ENCODE measurements around the gene TUBD1. TPM values are rescaled to one million over a fixed set of nuclear protein-coding genes. Genes with fewer than 3 reads are reported as not detected.
"Not testable (repeated sequence)": the region's sequence is repeated elsewhere in the genome, so short reads cannot be mapped to it uniquely, and the experiment has no call there.

The TUBD1 gene
- total and polyA plus RNA-seq, 12 donors = 4.0 to 10.4 (median 6.6) TPM

DNA sequence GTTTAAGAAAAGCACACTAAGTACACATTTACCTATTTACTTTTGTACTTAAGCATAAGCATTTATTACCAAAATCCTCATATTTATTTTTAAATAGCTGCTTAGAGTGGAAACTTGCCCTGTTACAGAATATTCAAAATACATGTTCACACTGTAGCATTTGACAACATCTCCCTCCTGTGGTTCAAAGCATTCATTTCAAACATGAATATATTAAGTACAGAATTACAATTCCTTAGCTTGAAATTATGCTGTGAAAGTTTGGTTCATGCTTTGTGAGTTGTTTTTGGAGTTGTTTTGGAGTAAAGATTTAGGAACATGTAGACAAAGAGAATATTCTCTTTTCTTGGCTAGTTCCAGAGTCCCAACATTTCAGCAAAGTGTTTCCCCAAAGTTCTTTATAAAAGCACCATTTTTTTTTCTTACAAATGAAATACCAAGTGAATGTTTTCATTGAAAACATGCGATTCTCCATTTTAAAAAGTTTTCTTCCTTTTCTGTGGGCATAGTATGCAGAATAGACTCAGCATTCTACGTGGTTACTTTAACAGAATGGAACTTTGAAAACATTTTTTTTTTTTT lies 33.2 kb downstream of the TUBD1 start:
- ATAC-seq = no peak
- intact Hi-C loops (cut with DNase I) = loop anchor here in 2 of 10 donors (2.0 to 10.0 kb wide), 2 partner anchors 105 to 107 kb away; no protein-coding TSS in a partner anchor
- 85 to 93% methylated on average over 2 of the region's 2 CpGs for WGBS, 2 donors

DNA sequence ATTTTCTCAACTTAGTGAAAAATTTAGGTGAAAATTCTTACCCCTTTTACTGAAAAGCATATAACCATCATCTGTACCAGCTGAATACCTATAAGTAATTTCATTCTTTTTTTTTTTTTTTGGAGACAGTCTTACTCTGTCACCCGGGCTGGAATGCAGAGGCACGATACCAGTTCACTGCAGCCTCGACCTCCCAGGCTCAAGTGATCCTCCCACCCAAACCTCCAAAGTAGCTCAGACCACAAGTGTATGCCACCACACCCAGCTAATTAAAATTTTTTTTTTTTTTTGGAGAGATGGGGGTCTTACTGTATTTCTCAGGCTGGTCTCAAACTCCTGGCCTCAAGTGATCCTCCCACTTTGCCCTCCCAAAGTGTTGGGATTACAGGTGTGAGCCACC lies 33.8 kb downstream of the TUBD1 start:
- H3K27me3 ChIP-seq = no peaks in the 10 kb centered on the region
- H3K4me3 ChIP-seq = no peak overlapping the region
- DNase-seq = no peak
- no peak overlapping the region for H3K27ac ChIP-seq
- peaks cover 0 to 59% (median 12%) of the 10 kb centered on the region in 9 donors for H3K36me3 ChIP-seq
- H3K4me1 ChIP-seq = peaks cover 0 to 22% (median 0%) of the 10 kb centered on the region in 9 donors
- TF ChIP-seq, protein P1, sequence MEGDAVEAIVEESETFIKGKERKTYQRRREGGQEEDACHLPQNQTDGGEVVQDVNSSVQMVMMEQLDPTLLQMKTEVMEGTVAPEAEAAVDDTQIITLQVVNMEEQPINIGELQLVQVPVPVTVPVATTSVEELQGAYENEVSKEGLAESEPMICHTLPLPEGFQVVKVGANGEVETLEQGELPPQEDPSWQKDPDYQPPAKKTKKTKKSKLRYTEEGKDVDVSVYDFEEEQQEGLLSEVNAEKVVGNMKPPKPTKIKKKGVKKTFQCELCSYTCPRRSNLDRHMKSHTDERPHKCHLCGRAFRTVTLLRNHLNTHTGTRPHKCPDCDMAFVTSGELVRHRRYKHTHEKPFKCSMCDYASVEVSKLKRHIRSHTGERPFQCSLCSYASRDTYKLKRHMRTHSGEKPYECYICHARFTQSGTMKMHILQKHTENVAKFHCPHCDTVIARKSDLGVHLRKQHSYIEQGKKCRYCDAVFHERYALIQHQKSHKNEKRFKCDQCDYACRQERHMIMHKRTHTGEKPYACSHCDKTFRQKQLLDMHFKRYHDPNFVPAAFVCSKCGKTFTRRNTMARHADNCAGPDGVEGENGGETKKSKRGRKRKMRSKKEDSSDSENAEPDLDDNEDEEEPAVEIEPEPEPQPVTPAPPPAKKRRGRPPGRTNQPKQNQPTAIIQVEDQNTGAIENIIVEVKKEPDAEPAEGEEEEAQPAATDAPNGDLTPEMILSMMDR (IDR thresholded peaks at IDR 0.05) = no peak
- intact Hi-C loops (cut with DNase I) = loop anchor here in 1 of 10 donors (2.0 kb wide), 1 partner anchor 106 kb away; no protein-coding TSS in a partner anchor
- no peak for ATAC-seq
- no peaks in the 10 kb centered on the region for H3K9me3 ChIP-seq
- 74 to 75% methylated on average over 3 of the region's 3 CpGs for WGBS, 2 donors

More for the DNA sequence above, 33.2 kb downstream of the TUBD1 start:
- DNase-seq = no peak
- H3K4me1 ChIP-seq = peaks cover 0 to 20% (median 0%) of the 10 kb centered on the region in 9 donors
- H3K27ac ChIP-seq = no peak overlapping the region
- H3K9me3 ChIP-seq = no peaks in the 10 kb centered on the region
- H3K27me3 ChIP-seq = no peaks in the 10 kb centered on the region
- H3K4me3 ChIP-seq = no peak overlapping the region
- TF ChIP-seq, protein P1 (IDR thresholded peaks at IDR 0.05) = peak in 8 of 9 donors; percentile 19 to 68 (median 60)
- H3K36me3 ChIP-seq = peaks cover 0 to 64% (median 12%) of the 10 kb centered on the region in 9 donors

DNA sequence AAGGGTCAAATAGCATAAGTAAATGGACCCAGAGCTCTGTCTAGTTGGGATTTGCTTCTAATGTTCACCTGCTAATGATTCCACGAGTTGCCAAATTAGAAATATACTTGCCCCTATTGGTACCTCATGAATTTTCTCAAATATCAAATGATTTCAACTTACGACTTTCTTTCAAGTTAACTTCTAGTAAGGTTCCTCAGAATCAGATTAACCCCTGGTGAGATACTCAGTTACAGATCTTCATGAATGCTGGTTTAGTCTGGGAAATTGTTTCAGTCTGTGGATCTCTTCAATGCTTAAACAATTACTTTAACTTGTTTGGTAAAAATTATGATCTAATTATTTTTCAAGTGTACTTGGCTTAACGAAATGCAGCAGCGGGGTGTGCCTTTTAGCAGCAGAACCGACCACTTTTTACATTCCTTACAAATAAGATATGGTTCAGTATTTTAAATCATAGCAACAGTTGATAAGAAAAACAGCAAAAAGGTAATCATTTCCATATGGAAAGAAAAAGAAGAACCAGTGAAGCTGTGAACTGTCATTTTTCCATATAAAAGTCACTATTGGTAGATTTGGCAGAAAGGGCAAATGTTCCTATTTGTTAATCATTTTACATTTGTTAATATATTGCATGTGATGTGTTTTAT lies 34.5 kb downstream of the TUBD1 start:
- Histone ChIP-seq H3K4me3 (no peak overlapping the region), H3K9me3 (no peaks in the 10 kb centered on the region), H3K4me1 (peaks cover 0 to 28% (median 0%) of the 10 kb centered on the region in 9 donors), H3K27me3 (no peaks in the 10 kb centered on the region), H3K27ac (no peak overlapping the region), H3K36me3 (peaks cover 0 to 52% (median 12%) of the 10 kb centered on the region in 9 donors)
- TF ChIP-seq, protein P1 (IDR thresholded peaks at IDR 0.05) = no peak
- WGBS, 2 donors = 85% methylated on average over 5 of the region's 5 CpGs
- no peak for ATAC-seq
- no peak for DNase-seq
- intact Hi-C loops (cut with DNase I) = loop anchor here in 1 of 10 donors (2.0 kb wide), 1 partner anchor 105 kb away; no protein-coding TSS in a partner anchor

DNA sequence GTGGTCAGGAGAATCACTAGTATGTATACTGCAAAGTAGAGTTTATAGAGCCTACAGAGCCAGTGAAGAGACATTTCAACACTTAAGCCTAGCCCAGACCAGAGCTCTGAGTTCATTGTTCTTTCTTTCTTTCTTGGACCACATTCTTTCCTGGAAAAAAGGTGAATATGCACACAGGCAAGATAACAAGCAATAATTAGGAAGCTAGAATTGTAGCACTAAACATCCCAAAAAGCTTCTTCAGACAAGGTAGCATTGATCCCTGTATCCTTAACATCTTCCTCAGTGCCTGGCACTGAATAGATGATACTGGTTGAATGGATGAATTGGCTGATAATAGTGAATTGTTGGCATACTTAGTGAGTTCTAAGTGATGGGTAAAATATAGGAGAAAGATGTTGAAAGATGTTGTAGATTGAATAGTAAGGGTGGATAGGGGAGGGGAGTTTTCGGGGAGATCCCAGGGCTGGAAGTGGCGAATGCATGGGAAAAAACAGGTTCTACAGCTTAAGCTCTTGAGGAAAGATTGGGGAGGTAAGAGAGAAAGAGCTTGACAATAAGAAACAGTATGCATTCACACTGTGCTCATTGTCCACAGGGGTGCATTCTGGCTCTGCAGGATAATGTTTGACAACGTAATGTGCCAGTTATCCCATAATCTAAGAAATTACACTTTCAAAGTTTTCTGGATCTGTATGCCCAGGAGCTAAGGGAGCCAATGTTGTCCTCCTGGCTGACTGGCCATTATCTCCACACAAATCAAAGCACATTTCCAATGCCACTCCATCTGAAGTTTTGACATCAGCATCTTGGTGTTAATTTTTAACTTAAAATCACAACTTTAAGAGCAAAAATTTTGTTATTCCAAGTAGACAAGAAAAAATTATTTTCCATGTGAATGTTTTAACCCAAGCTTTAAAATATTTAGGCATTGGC lies 35.6 kb downstream of the TUBD1 start:
- intact Hi-C loops (cut with DNase I) = no loop called here
- Histone ChIP-seq H3K9me3 (no peaks in the 10 kb centered on the region), H3K27me3 (no peaks in the 10 kb centered on the region), H3K27ac (peak overlapping the region in 2 of 10 donors; percentile 13 to 46), H3K4me3 (no peak overlapping the region), H3K36me3 (peaks cover 0 to 41% (median 11%) of the 10 kb centered on the region in 9 donors), H3K4me1 (peaks cover 0 to 40% (median 5%) of the 10 kb centered on the region in 9 donors)
- 95 to 98% methylated on average over 3 of the region's 3 CpGs for WGBS, 2 donors
- DNase-seq = no peak
- TF ChIP-seq, protein P1 (IDR thresholded peaks at IDR 0.05) = no peak
- no peak for ATAC-seq

DNA sequence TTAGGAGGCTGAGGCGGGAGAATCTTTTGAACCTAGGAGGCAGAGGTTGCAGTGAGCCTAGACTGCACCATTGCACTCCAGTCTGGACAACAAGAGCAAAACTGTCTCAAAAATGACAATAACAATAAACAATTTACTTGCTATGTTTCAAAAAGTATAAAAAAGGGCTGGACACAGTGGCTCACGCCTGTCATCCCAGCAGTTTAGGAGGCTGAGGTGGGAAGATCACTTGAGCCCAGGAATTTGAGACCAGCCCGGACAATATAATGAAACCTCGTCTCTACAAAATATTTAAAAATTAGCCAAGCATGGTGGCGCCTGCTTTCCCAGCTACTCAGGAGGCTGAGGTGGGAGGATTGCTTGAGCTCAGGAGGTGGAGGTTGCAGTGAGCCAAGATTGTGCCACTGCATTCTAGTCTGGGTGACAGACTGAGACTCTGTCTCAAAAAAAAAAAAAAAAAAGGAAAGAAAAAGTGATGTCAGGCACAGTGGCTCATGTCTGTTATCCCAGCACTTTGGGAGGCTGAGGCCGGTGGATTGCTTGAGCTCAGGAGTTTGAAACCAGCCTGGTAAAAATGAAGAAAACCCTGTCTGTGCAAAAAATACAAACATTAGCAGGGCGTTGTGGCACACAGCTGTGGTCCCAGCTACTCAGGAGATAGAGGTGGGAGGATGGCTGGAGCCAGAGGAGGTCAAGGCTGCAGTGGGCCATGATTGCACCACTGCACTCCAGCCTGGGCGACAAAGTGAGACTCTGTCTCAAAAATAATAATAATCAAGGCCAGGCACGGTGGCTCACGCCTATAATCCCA lies 38.6 kb downstream of the TUBD1 start:
- H3K27me3 ChIP-seq; ATAC-seq; H3K4me3 ChIP-seq; H3K9me3 ChIP-seq; DNase-seq; intact Hi-C loops (cut with DNase I): not testable (repeated sequence)
- H3K36me3 ChIP-seq = peaks cover 0 to 11% (median 0%) of the 10 kb centered on the region in 9 donors
- 93 to 95% methylated on average over 10 of the region's 10 CpGs for WGBS, 2 donors
- H3K27ac ChIP-seq = peak overlapping the region in 5 of 10 donors; percentile 10 to 67 (median 49)
- H3K4me1 ChIP-seq = peaks cover 0 to 57% (median 17%) of the 10 kb centered on the region in 9 donors

All from heart right ventricle (tissue), 16 donors.